22Rv1 (cell line): ENCODE measurements around the gene KHDRBS1.

Experiments used
- CTCF ChIP-seq: fragments of 450-650 bp; IDR thresholded peaks from 2 replicates; pipeline ENCODE4 v1.5.1; 2017; ENCODE audit warnings: mild to moderate bottlenecking
- ZFX ChIP-seq: fragments of 450-650 bp; IDR thresholded peaks from 2 replicates; pipeline ENCODE4 v1.6.1; 2017; ENCODE audit warnings: antibody characterized with exemption, borderline replicate concordance

GRCh38 chr1:32044234-32044633, 30.6 kb downstream of the KHDRBS1 start:
- TF ChIP-seq CTCF, result no peak
- no peak for TF ChIP-seq ZFX
